Measurements from ENCODE around the gene MRPL14.

Gene MRPL14

GRCh38 chr6:44127186-44128019 lies at the start of gene MRPL14, which contains the start of gene TMEM63B:
Gene MRPL14 (minus strand): TSS chr6:44127452. CDS start chr6:44116611, 10,841 bp downstream.
Gene TMEM63B (plus strand): TSS chr6:44127554. CDS start chr6:44134585, 7,031 bp downstream.
- DNase-seq, result peak in 52 of 56 donors; percentile 28 to 90 (median 77)

- no peak for DNase-seq
Measured at GRCh38 chr6:44176130-44176761, 49.0 kb upstream of the MRPL14 start.

- DNase-seq, result peak in 53 of 56 donors; percentile 4 to 84 (median 47)
Measured at GRCh38 chr6:44172731-44173500, 45.7 kb upstream of the MRPL14 start.

- no peak for DNase-seq
Measured at GRCh38 chr6:44171899-44172546, 44.8 kb upstream of the MRPL14 start.

- no peak for DNase-seq
Measured at GRCh38 chr6:44169886-44170570, 42.8 kb upstream of the MRPL14 start.

GRCh38 chr6:44169154-44169553 lies 41.9 kb upstream of the MRPL14 start:
- no peak for DNase-seq

- no peak for DNase-seq
Measured at GRCh38 chr6:44167567-44167966, 40.3 kb upstream of the MRPL14 start.

- no peak for DNase-seq
Measured at GRCh38 chr6:44166591-44167184, 39.4 kb upstream of the MRPL14 start.

- DNase-seq, result no peak
Measured at GRCh38 chr6:44166116-44166515, 38.9 kb upstream of the MRPL14 start.

- DNase-seq, result no peak
Measured at GRCh38 chr6:44162876-44163625, 35.8 kb upstream of the MRPL14 start.

GRCh38 chr6:44161997-44162338 lies 34.7 kb upstream of the MRPL14 start:
- DNase-seq, result no peak

- no peak for DNase-seq
Measured at GRCh38 chr6:44158770-44159228, 31.5 kb upstream of the MRPL14 start, which contains the start of gene CAPN11. Gene CAPN11 (plus strand): TSS chr6:44158820. CDS start chr6:44158849, 29 bp downstream.

GRCh38 chr6:44157152-44157521 lies 29.9 kb upstream of the MRPL14 start:
- DNase-seq, result no peak

- no peak for DNase-seq
Measured at GRCh38 chr6:44156494-44157151, 29.4 kb upstream of the MRPL14 start.

- no peak for DNase-seq
Measured at GRCh38 chr6:44154067-44154466, 26.8 kb upstream of the MRPL14 start.

- DNase-seq, result no peak
Measured at GRCh38 chr6:44152533-44152932, 25.3 kb upstream of the MRPL14 start.

- DNase-seq, result no peak
Measured at GRCh38 chr6:44152109-44152461, 24.8 kb upstream of the MRPL14 start.

GRCh38 chr6:44151348-44152108 lies 24.3 kb upstream of the MRPL14 start:
- peak in 46 of 56 donors; percentile 5 to 75 (median 30) for DNase-seq

Data from amygdala (tissue), 56 donors.